MV-4-11 (cell line): ENCODE data around the gene SEMA3D.

ENCODE experiments used
- DNase-seq: peaks from one replicate; lab custom pipeline; 2025; lab: John Stamatoyannopoulos, UW

SEMA3D gene

DNA sequence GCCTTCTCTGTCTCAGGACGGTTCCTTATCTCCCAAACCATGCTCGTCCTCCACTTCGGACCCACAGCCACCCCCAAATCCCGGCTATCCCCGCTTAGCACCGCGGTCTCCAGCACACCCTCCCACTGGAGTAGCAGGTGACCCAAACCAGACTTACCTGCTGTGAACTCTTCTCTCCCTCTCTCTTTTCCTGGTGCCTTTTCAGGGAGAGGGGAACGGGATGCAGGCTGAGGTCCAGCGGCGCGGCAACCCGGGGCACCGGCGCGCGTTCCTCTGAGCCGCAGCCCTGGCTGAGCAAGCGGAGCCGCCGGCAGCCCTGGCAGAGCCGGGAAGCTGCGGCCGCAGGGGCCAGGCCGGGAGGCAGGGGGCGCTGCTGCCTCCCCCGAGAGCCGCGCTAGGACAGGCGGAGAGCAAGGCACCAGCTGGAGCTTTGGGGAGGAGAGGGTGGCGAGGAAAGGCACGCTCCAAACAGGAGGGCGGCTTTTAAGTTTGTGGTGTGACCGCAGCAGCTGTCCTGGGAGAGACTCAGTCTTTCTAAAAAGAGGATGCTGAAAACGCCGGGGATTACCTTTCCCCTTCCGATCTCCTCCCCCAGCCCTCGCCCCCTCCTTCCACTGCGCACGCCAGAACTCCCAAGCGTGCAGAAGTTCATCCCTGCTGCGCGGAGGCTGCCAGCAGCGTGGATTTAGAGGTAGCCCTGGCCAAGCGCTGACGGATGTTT, at the start of gene SEMA3D:
SEMA3D (minus strand) TSS at position 536 of the 721 bp plus-strand sequence. CDS start 65,165 bp downstream, outside the sequence.
- DNase-seq = peak; percentile 87

GRCh38 chr7:85234730-85235129, 47.9 kb upstream of the SEMA3D start:
- DNase-seq = no peak

DNA sequence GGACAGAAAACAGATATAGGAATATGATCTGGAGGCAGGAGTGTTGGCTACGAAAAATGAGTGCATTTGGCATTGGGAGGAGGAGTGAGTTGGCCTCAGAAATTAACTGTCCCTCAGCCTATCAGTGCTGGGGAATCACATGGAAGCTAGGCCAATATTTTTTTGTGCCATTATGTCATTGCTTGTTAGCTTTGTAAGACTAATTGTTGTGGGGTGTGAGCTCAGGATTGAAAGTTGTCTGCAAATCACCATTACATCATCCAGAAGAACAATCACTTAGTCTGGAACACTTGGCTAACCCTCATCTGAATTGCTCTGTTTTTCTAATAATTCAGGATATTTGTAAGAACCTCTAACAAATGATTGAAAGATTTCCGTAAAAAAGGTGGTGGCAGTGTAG, 45.2 kb upstream of the SEMA3D start:
- no peak for DNase-seq

DNA sequence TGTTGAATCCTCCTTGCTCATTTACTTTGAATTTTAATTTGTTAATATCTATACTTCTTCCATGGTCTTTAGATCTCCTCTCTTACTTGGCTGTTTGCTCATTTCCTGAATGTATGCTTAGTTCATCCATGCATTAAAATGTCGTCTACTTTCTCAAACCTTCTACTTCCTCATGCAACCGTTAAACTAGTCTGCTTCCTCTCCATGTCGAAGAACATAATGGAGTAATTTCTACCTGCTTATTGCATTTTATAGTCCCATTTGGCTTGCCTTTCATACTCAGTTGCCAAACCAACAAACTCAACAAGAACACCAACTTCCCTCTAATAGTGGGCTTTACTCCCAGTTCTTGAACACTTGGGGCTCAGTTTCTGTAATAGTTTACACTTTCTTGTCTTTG, 43.8 kb upstream of the SEMA3D start:
- peak; percentile 37 for DNase-seq

DNA sequence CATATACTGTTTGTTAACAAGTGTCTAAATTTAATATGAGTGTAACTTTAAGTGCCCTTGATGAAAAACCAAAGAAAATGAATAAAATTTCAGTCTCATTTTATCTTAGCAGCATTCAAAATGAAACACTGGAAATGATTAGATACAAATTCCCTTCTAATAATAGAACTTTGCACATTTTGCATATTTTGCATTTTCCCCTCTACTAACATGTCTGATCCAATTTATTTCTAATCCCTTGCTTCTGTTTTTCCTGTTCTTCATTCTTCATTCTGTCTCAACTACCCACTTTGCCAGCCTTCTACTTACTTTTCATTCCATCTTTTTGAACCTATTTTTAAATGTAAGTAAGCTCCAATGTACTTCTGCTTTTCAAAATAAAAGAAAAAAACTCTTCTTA, 42.7 kb upstream of the SEMA3D start:
- no peak for DNase-seq

DNA sequence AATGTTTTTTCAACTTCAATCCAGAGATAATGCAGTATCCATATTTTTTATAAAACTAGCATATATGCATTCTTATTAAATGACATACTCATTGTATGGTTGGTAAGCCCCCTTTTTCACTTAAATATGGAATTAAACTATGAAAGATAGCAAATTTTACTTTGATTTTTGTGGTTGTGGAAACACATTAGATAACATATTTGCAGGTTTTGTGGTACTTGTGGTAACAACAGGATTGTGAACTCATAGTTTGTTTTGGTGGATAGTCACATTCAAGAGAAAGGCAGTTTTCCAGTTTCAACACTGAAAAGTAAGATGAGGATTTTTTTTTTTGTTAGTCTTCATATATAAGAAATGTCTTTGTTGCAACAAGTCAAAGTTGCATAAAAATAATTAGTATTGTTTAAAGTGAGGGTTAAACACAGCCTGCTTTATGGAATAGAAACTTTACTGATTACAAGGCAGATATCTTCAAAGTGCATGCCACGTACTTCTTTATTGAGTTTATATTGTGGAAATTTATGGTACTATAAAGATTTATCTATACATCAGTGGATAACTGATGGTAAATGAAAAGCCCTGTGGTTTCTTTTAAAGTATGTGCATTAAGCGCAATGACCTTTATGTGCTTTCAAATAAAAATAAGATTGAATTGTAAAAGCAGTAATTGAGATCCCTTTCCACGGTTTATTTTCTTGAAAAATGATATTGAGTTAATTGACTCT, 39.7 kb upstream of the SEMA3D start:
- no peak for DNase-seq

DNA sequence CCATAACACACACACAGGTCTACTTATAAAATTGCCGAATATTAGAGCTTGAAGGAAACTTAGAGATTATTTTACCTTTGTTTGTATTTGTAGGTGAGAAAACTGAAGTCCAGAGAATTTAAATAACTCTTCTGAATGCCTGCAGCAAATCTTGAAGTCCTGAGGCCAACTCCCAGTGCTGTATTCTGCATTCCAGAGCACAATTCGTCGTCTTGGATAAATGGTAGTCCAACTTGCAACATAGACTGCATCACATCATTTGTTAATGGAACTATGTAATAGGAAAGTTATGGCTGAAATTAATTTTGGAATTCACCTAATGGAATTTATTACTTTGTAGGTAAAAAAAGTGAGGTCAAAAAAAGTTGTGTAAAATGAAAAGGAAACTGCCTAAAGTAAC, 37.3 kb upstream of the SEMA3D start:
- no peak for DNase-seq

DNA sequence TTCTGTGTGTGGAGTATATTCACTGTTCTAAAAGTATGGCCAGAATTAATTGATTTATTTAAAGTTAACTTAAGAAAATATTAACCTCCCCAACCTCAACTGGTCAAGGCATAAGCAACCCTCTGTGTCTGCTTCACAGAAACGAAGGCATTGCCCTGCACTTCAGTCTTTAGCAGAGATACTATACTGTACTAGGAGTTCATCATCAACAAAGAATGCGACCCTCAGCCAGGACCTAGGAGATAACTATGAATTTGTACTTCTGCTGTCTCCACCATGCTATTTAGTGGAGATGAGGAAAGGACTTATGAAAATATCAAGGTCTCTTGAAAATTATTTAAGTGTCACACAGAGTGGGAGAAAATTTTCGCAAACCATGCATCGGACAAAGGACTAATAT, 35.7 kb upstream of the SEMA3D start:
- no peak for DNase-seq

DNA sequence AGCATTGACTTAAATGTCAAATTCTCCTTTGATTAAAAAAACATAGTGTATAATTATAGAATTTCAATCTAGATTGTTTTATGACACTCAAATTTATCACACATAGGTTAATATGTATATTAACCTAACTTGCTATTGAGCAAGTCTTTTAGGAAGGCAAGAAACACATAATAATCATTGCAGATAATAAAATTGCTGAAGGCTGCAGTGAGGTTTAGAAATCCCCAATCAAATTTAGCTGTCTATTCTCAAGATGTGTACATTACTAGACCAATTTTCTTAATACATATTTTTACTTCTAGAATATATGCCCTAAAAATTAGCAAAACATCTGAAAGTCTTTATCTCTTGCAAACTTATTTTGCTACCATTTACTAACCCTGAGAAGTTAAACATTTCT, 34.9 kb upstream of the SEMA3D start:
- no peak for DNase-seq

- no peak for DNase-seq
Observed at GRCh38 chr7:85220651-85221050, 33.8 kb upstream of the SEMA3D start.

GRCh38 chr7:85220023-85220422, 33.2 kb upstream of the SEMA3D start:
- no peak for DNase-seq

- no peak for DNase-seq
Observed at GRCh38 chr7:85217085-85217484, 30.2 kb upstream of the SEMA3D start.

GRCh38 chr7:85215098-85215497, 28.2 kb upstream of the SEMA3D start:
- no peak for DNase-seq

DNA sequence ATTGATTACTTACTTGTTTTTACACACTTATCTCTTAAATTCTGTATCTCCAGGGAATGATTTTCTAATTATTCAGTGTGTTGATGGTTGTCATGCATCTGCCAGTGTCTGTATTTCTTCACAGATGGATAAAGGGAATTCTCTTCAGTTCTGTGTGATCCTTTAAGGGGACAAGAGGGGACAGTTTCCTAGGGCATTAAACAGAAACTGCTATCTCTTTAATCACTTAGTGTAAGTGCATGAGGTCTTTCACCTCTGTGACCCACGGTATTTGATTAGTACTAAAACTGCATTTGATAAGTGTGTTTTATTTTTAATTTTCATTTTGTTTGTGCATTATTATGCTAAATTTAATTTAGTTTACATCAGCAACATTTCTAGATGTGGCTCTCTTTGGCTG, 26.6 kb upstream of the SEMA3D start:
- DNase-seq = no peak

DNA sequence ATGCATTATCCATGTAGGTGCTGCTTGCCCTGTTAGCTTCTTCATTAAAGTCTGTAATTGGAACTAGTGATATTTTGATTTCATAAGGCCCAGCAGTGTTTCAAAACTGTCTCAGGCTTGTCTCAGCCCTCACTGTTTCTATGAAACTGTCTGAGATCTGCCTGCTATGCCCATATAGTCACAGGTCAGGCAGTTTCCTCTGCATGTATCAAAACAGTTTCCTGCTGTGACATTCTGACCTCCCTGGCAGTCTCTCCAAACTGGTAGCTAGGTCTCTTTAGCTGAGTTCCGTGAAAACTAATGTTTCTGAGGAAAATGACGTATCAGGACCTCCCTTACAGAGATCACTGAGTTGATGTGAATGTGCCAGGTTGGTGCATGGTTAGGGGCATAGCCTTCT, 18.9 kb upstream of the SEMA3D start:
- no peak for DNase-seq

DNA sequence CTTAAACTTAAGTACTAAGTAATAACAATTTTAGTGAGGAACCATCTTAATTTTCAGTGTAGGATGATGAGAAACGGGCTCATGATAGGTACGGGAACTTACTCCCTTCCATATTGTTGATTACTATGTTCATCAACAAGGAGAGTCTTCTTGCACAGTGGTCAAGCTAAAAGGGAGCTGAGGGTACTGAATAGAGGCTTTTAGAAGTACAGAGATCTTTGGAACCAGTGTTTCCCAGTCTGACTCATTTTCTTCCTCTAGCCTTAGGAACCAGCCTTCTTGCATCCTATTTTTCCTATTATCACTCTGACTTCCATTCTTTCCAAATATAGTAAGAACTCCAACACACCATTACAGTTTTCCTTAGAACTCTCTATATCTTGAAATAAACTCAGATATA, 17.6 kb upstream of the SEMA3D start:
- no peak for DNase-seq

GRCh38 chr7:85204061-85204460, 17.2 kb upstream of the SEMA3D start:
- DNase-seq = no peak

DNA sequence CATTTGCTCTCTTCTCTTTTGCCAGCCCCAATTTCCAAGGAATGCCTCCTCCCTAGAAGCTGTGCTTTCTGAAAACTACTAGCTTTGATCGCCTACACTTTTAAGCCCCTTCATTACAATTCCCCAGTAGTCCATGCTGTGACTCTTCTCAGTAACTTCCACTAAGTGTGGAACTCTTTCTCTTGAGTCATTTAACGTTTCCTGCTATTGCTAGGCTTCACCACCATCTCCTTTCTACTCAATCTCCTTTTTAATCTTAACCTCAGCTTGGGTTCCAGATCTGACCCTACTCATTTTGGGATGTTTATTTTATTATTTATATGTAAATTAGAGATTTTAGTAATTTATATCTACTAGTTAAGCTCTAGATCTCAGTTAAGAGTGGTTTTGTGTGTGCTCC, 14.4 kb upstream of the SEMA3D start:
- no peak for DNase-seq

GRCh38 chr7:85196696-85197095, 9.8 kb upstream of the SEMA3D start:
- no peak for DNase-seq

GRCh38 chr7:85191383-85191782, 4.5 kb upstream of the SEMA3D start:
- no peak for DNase-seq

GRCh38 chr7:85186083-85186520, 754 bp downstream of the SEMA3D start:
- no peak for DNase-seq

GRCh38 chr7:85185424-85186082, 1.3 kb downstream of the SEMA3D start:
- DNase-seq = no peak
